Neural crest cell (in vitro differentiated cells): ENCODE measurements around the gene PLAAT2. TPM values are rescaled to one million over a fixed set of nuclear protein-coding genes. Genes with fewer than 3 reads are reported as not detected.

Experiments used
- DNase-seq: peaks from one replicate; pipeline ENCODE4 v3.0.0; 2021; ENCODE audit warnings: low read depth, mixed read lengths, low spot score
- H3K27ac Mint-ChIP-seq: one replicate; pipeline ENCODE4 v1.8.0; 2021; ENCODE audit warnings: mild to moderate bottlenecking, mixed read lengths; ENCODE audit not compliant: unreplicated experiment
- H3K27me3 Mint-ChIP-seq: 2 replicates; pipeline ENCODE4 v1.8.0; 2021; ENCODE audit warnings: low read depth, mild to moderate bottlenecking, mixed read lengths
- H3K36me3 Mint-ChIP-seq: 2 replicates; pipeline ENCODE4 v1.8.0; 2021; ENCODE audit warnings: low read depth, mild to moderate bottlenecking, mixed read lengths
- H3K4me1 Mint-ChIP-seq: 2 replicates; pipeline ENCODE4 v1.8.0; 2021; ENCODE audit warnings: mixed read lengths
- H3K4me3 Mint-ChIP-seq: one replicate; pipeline ENCODE4 v1.8.0; 2021; ENCODE audit warnings: mild to moderate bottlenecking, mixed read lengths
- H3K9me3 Mint-ChIP-seq: 2 replicates; pipeline ENCODE4 v1.8.0; 2021; ENCODE audit warnings: mixed read lengths
- total RNA-seq: library from RNA; stranded (reverse); gene quantifications from 2 replicates; pipeline ENCODE4 v1.2.1, GENCODE V29; 2021
- TF ChIP-seq, protein P1 (sequence below): fragments of 200-600 bp; sonication (generic); conservative IDR thresholded peaks from 2 replicates; pipeline ENCODE4 v1.5.0; 2021; ENCODE audit warnings: antibody characterized with exemption, mild to moderate bottlenecking

Gene PLAAT2
- total RNA-seq, 1 donor from 2014 or later, result not detected

- H3K36me3 Mint-ChIP-seq, result no peaks in the 10 kb centered on the region
- TF ChIP-seq, protein P1, sequence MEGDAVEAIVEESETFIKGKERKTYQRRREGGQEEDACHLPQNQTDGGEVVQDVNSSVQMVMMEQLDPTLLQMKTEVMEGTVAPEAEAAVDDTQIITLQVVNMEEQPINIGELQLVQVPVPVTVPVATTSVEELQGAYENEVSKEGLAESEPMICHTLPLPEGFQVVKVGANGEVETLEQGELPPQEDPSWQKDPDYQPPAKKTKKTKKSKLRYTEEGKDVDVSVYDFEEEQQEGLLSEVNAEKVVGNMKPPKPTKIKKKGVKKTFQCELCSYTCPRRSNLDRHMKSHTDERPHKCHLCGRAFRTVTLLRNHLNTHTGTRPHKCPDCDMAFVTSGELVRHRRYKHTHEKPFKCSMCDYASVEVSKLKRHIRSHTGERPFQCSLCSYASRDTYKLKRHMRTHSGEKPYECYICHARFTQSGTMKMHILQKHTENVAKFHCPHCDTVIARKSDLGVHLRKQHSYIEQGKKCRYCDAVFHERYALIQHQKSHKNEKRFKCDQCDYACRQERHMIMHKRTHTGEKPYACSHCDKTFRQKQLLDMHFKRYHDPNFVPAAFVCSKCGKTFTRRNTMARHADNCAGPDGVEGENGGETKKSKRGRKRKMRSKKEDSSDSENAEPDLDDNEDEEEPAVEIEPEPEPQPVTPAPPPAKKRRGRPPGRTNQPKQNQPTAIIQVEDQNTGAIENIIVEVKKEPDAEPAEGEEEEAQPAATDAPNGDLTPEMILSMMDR, result no peak
- H3K4me3 Mint-ChIP-seq, result no peak overlapping the region
- DNase-seq, result no peak
- no peaks in the 10 kb centered on the region for H3K4me1 Mint-ChIP-seq
- no peak overlapping the region for H3K27ac Mint-ChIP-seq
- H3K9me3 Mint-ChIP-seq, result no peaks in the 10 kb centered on the region
- H3K27me3 Mint-ChIP-seq, result no peaks in the 10 kb centered on the region
Measured at GRCh38 chr11:63506876-63507275, 56.3 kb downstream of the PLAAT2 start.

DNA sequence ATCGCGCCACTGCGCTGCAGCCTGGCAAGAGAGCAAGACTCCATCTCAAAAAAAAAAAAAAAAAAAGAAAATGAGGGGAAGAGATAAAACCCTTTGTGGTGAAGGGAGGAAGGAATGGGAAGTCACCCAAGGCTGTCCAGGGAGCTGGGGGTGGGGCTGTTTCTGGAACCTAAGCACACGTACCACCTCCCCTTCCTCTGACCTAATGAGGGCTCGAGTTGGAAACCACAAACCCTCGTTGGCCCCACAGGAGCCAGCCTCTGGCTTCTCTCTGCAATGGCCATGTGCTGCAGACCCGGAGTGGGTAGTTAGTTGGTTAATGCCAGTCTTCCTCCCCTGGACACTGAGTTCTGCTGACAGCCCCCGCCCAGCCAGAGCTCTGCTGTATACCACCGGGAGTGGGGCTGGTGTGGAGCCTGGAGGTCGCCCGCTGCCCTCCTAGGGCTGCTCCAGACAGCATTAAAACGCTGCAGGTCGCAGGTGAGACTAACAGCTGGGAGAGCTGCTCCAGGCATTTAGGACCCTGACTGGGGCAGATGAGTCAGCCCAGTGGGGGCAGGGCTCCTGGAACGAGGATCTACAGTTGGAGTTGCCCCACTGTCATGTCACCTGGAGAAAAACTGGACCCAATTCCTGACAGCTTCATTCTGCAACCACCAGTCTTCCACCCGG, 57.2 kb downstream of the PLAAT2 start, which contains the start of gene LGALS12:
Gene LGALS12, plus strand, starts transcription at position 228 of the 672 bp plus-strand sequence. Its CDS starts 375 bp downstream, at position 603.
- no peak for DNase-seq
- Mint-ChIP-seq H3K4me3 (no peak within 1 kb of the TSS), H3K27ac (no peak within 1 kb of the TSS), H3K27me3 (no peaks in the 10 kb centered on the region), H3K36me3 (no peaks in the 10 kb centered on the region), H3K9me3 (no peaks in the 10 kb centered on the region), H3K4me1 (no peaks in the 10 kb centered on the region)
- TF ChIP-seq, protein P1, result no peak

GRCh38 chr11:63504933-63505586, 58.1 kb downstream of the PLAAT2 start:
- H3K9me3 Mint-ChIP-seq, result peaks cover 6% of the 10 kb centered on the region
- TF ChIP-seq, protein P1, result no peak
- no peak for DNase-seq
- H3K4me3 Mint-ChIP-seq, result no peak overlapping the region
- H3K36me3 Mint-ChIP-seq, result peaks cover 5% of the 10 kb centered on the region
- H3K4me1 Mint-ChIP-seq, result no peaks in the 10 kb centered on the region
- no peak overlapping the region for H3K27ac Mint-ChIP-seq
- no peaks in the 10 kb centered on the region for H3K27me3 Mint-ChIP-seq

GRCh38 chr11:63504054-63504453, 59.1 kb downstream of the PLAAT2 start:
- Mint-ChIP-seq H3K4me3 (no peak overlapping the region), H3K36me3 (peaks cover 5% of the 10 kb centered on the region), H3K9me3 (peaks cover 11% of the 10 kb centered on the region), H3K27ac (no peak overlapping the region), H3K27me3 (no peaks in the 10 kb centered on the region), H3K4me1 (no peaks in the 10 kb centered on the region)
- no peak for DNase-seq
- TF ChIP-seq, protein P1, result no peak

DNA sequence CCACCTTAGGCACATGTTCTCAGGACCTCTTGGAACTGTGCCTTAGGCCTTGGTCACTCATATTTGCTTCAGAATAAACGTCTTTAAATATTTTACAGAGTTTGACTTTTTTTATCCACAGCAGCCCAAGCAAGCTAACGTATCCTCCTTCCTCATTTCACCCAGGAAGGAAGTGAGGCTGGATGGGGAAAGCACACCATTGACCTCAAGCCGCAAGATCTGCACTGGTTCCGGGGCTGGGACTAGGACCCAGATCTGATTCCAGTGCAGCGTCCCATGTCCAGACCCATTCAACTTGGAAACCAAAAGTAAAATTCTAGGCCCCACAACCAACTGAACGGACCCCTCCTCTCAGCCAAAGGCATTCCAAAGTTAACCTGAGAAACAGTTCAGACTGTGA, 59.7 kb downstream of the PLAAT2 start:
- Mint-ChIP-seq H3K36me3 (peaks cover 5% of the 10 kb centered on the region), H3K4me1 (no peaks in the 10 kb centered on the region), H3K27ac (no peak overlapping the region), H3K9me3 (peaks cover 11% of the 10 kb centered on the region), H3K4me3 (no peak overlapping the region), H3K27me3 (no peaks in the 10 kb centered on the region)
- TF ChIP-seq, protein P1, result no peak
- DNase-seq, result no peak

Other genes with a start within 250 kb of the PLAAT2 start
- not detected in 2 replicates for gene SLC22A9, start 193.6 kb downstream of the PLAAT2 start, total RNA-seq
- 0.45 and 0.77 TPM in 2 replicates for gene PLAAT5, start 72.2 kb downstream of the PLAAT2 start, total RNA-seq
- gene LGALS12, start 57.3 kb downstream of the PLAAT2 start, total RNA-seq, result not detected in 2 replicates
- gene PLAAT4, start 26.6 kb downstream of the PLAAT2 start, total RNA-seq, result not detected in 2 replicates
- 4.1 and 4.3 TPM in 2 replicates for gene PLAAT3, start 51.1 kb upstream of the PLAAT2 start, total RNA-seq
- gene ATL3, start 108.0 kb upstream of the PLAAT2 start, total RNA-seq, result 13.2 and 15.2 TPM in 2 replicates
- 136 and 137 TPM in 2 replicates for gene RTN3, start 118.1 kb upstream of the PLAAT2 start, total RNA-seq
- gene ZFTA, start 205.4 kb upstream of the PLAAT2 start, total RNA-seq, result 67.2 and 67.8 TPM in 2 replicates